ENCODE measurements around the gene PMP22.

PMP22 gene

GRCh38 chr17:15270628-15271381 is 5.7 kb upstream of the PMP22 start:
- Histone ChIP-seq H3K9me3 (ENCODE audit: control insufficient read depth, low read length) (no peaks in the 10 kb centered on the region), H3K9ac (ENCODE audit: low read length) (no peak overlapping the region), H3K36me3 (ENCODE audit: control insufficient read depth, insufficient read depth, low read length) (no peaks in the 10 kb centered on the region), H3K27me3 (ENCODE audit: control insufficient read depth, insufficient read depth, low read length) (peaks cover under 1% of the 10 kb centered on the region), H3K4me1 (ENCODE audit: control insufficient read depth, insufficient read depth, low read length) (no peaks in the 10 kb centered on the region), H3K4me3 (ENCODE audit: low read length) (no peak overlapping the region)

GRCh38 chr17:15269780-15270089 is 4.6 kb upstream of the PMP22 start:
- no peaks in the 10 kb centered on the region for H3K9me3 ChIP-seq (ENCODE audit: control insufficient read depth, low read length)
- no peaks in the 10 kb centered on the region for H3K36me3 ChIP-seq (ENCODE audit: control insufficient read depth, insufficient read depth, low read length)
- peaks cover 3% of the 10 kb centered on the region for H3K4me1 ChIP-seq (ENCODE audit: control insufficient read depth, insufficient read depth, low read length)
- H3K4me3 ChIP-seq (ENCODE audit: low read length), result no peak overlapping the region
- no peak overlapping the region for H3K9ac ChIP-seq (ENCODE audit: low read length)
- peaks cover 4% of the 10 kb centered on the region for H3K27me3 ChIP-seq (ENCODE audit: control insufficient read depth, insufficient read depth, low read length)

- no peak overlapping the region for H3K9ac ChIP-seq (ENCODE audit: low read length)
- no peaks in the 10 kb centered on the region for H3K9me3 ChIP-seq (ENCODE audit: control insufficient read depth, low read length)
- peaks cover 8% of the 10 kb centered on the region for H3K4me1 ChIP-seq (ENCODE audit: control insufficient read depth, insufficient read depth, low read length)
- no peaks in the 10 kb centered on the region for H3K36me3 ChIP-seq (ENCODE audit: control insufficient read depth, insufficient read depth, low read length)
- H3K27me3 ChIP-seq (ENCODE audit: control insufficient read depth, insufficient read depth, low read length), result peaks cover 4% of the 10 kb centered on the region
- H3K4me3 ChIP-seq (ENCODE audit: low read length), result no peak overlapping the region
These were observed 4.1 kb upstream of the PMP22 start for GRCh38 chr17:15269087-15269779.

GRCh38 chr17:15268461-15268860 is 3.3 kb upstream of the PMP22 start:
- H3K4me3 ChIP-seq (ENCODE audit: low read length), result no peak overlapping the region
- H3K4me1 ChIP-seq (ENCODE audit: control insufficient read depth, insufficient read depth, low read length), result peaks cover 8% of the 10 kb centered on the region
- no peak overlapping the region for H3K9ac ChIP-seq (ENCODE audit: low read length)
- H3K36me3 ChIP-seq (ENCODE audit: control insufficient read depth, insufficient read depth, low read length), result no peaks in the 10 kb centered on the region
- H3K27me3 ChIP-seq (ENCODE audit: control insufficient read depth, insufficient read depth, low read length), result peaks cover 9% of the 10 kb centered on the region
- no peaks in the 10 kb centered on the region for H3K9me3 ChIP-seq (ENCODE audit: control insufficient read depth, low read length)

- Histone ChIP-seq H3K27me3 (ENCODE audit: control insufficient read depth, insufficient read depth, low read length) (peaks cover 14% of the 10 kb centered on the region), H3K9ac (ENCODE audit: low read length) (no peak overlapping the region), H3K4me3 (ENCODE audit: low read length) (no peak overlapping the region), H3K36me3 (ENCODE audit: control insufficient read depth, insufficient read depth, low read length) (no peaks in the 10 kb centered on the region), H3K4me1 (ENCODE audit: control insufficient read depth, insufficient read depth, low read length) (peaks cover 8% of the 10 kb centered on the region), H3K9me3 (ENCODE audit: control insufficient read depth, low read length) (no peaks in the 10 kb centered on the region)
These were observed 2.9 kb upstream of the PMP22 start for GRCh38 chr17:15267996-15268395.

- H3K4me1 ChIP-seq (ENCODE audit: control insufficient read depth, insufficient read depth, low read length), result peaks cover 8% of the 10 kb centered on the region
- H3K36me3 ChIP-seq (ENCODE audit: control insufficient read depth, insufficient read depth, low read length), result no peaks in the 10 kb centered on the region
- H3K4me3 ChIP-seq (ENCODE audit: low read length), result no peak overlapping the region
- H3K27me3 ChIP-seq (ENCODE audit: control insufficient read depth, insufficient read depth, low read length), result peaks cover 28% of the 10 kb centered on the region
- no peak overlapping the region for H3K9ac ChIP-seq (ENCODE audit: low read length)
- no peaks in the 10 kb centered on the region for H3K9me3 ChIP-seq (ENCODE audit: control insufficient read depth, low read length)
These were observed 1.4 kb upstream of the PMP22 start for GRCh38 chr17:15266325-15267125.

- Histone ChIP-seq H3K9ac (ENCODE audit: low read length) (no peak overlapping the region), H3K4me3 (ENCODE audit: low read length) (no peak overlapping the region), H3K27me3 (ENCODE audit: control insufficient read depth, insufficient read depth, low read length) (peaks cover 46% of the 10 kb centered on the region), H3K4me1 (ENCODE audit: control insufficient read depth, insufficient read depth, low read length) (peaks cover 11% of the 10 kb centered on the region), H3K9me3 (ENCODE audit: control insufficient read depth, low read length) (no peaks in the 10 kb centered on the region), H3K36me3 (ENCODE audit: control insufficient read depth, insufficient read depth, low read length) (no peaks in the 10 kb centered on the region)
These were observed 584 bp downstream of the PMP22 start for GRCh38 chr17:15264542-15264941.

- Histone ChIP-seq H3K4me1 (ENCODE audit: control insufficient read depth, insufficient read depth, low read length) (peaks cover 11% of the 10 kb centered on the region), H3K9me3 (ENCODE audit: control insufficient read depth, low read length) (no peaks in the 10 kb centered on the region), H3K9ac (ENCODE audit: low read length) (no peak overlapping the region), H3K4me3 (ENCODE audit: low read length) (no peak overlapping the region), H3K36me3 (ENCODE audit: control insufficient read depth, insufficient read depth, low read length) (no peaks in the 10 kb centered on the region), H3K27me3 (ENCODE audit: control insufficient read depth, insufficient read depth, low read length) (peaks cover 50% of the 10 kb centered on the region)
These were observed 1.4 kb downstream of the PMP22 start for GRCh38 chr17:15263680-15264079.

- no peak overlapping the region for H3K4me3 ChIP-seq (ENCODE audit: low read length)
- H3K9me3 ChIP-seq (ENCODE audit: control insufficient read depth, low read length), result no peaks in the 10 kb centered on the region
- no peaks in the 10 kb centered on the region for H3K36me3 ChIP-seq (ENCODE audit: control insufficient read depth, insufficient read depth, low read length)
- H3K4me1 ChIP-seq (ENCODE audit: control insufficient read depth, insufficient read depth, low read length), result peaks cover 13% of the 10 kb centered on the region
- peak overlapping the region; percentile 64 for H3K9ac ChIP-seq (ENCODE audit: low read length)
- peaks cover 50% of the 10 kb centered on the region for H3K27me3 ChIP-seq (ENCODE audit: control insufficient read depth, insufficient read depth, low read length)
These were observed 1.9 kb downstream of the PMP22 start for GRCh38 chr17:15263206-15263579.

GRCh38 chr17:15262291-15263205 is 2.6 kb downstream of the PMP22 start:
- H3K36me3 ChIP-seq (ENCODE audit: control insufficient read depth, insufficient read depth, low read length), result no peaks in the 10 kb centered on the region
- H3K4me3 ChIP-seq (ENCODE audit: low read length), result peak overlapping the region; percentile 45
- peak overlapping the region; percentile 69 for H3K9ac ChIP-seq (ENCODE audit: low read length)
- peaks cover 20% of the 10 kb centered on the region for H3K4me1 ChIP-seq (ENCODE audit: control insufficient read depth, insufficient read depth, low read length)
- H3K27me3 ChIP-seq (ENCODE audit: control insufficient read depth, insufficient read depth, low read length), result peaks cover 50% of the 10 kb centered on the region
- no peaks in the 10 kb centered on the region for H3K9me3 ChIP-seq (ENCODE audit: control insufficient read depth, low read length)

- Histone ChIP-seq H3K9me3 (ENCODE audit: control insufficient read depth, low read length) (no peaks in the 10 kb centered on the region), H3K4me1 (ENCODE audit: control insufficient read depth, insufficient read depth, low read length) (peaks cover 25% of the 10 kb centered on the region), H3K36me3 (ENCODE audit: control insufficient read depth, insufficient read depth, low read length) (no peaks in the 10 kb centered on the region), H3K27me3 (ENCODE audit: control insufficient read depth, insufficient read depth, low read length) (peaks cover 52% of the 10 kb centered on the region), H3K9ac (ENCODE audit: low read length) (peak overlapping the region; percentile 69), H3K4me3 (ENCODE audit: low read length) (peak overlapping the region; percentile 45)
These were observed 3.3 kb downstream of the PMP22 start for GRCh38 chr17:15261802-15262290.

All from mucosa of stomach (tissue), 1 donor.